KBM-7 (cell line): ENCODE measurements around the gene ESRRA.

Source experiments
- DNase-seq: peaks from one replicate; pipeline ENCODE4 v3.0.0-alpha.2; 2015
- in situ Hi-C: fragments of 300-500 bp; cut with MboI; formaldehyde crosslinking; loops from 2 replicates; pipeline ENCODE4 v1.14.3; 2020; ENCODE audit warnings: low sequenced_read_pairs, low pct_unique_long_range_greater_than_20kb, mixed read lengths

ESRRA gene

GRCh38 chr11:64305075-64305690 lies at the start of gene ESRRA:
Gene ESRRA, plus strand, starts transcription at chr11:64305524. Its CDS starts 1,656 bp downstream, at chr11:64307180.
- DNase-seq, result peak; percentile 99
- in situ Hi-C loops, result no loop called here

- in situ Hi-C loops, result no loop called here
- DNase-seq, result no peak
Observed at GRCh38 chr11:64256300-64256699, 49.0 kb upstream of the ESRRA start.

GRCh38 chr11:64258356-64258755 lies 47.0 kb upstream of the ESRRA start:
- DNase-seq, result no peak
- in situ Hi-C loops, result no loop called here

- in situ Hi-C loops, result no loop called here
- no peak for DNase-seq
Observed at GRCh38 chr11:64258946-64259532, 46.3 kb upstream of the ESRRA start.

GRCh38 chr11:64259533-64260067 lies 45.7 kb upstream of the ESRRA start:
- DNase-seq, result no peak
- in situ Hi-C loops, result no loop called here

GRCh38 chr11:64260147-64260708 lies 45.1 kb upstream of the ESRRA start:
- in situ Hi-C loops, result no loop called here
- DNase-seq, result no peak

- in situ Hi-C loops, result no loop called here
- DNase-seq, result no peak
Observed at GRCh38 chr11:64261556-64262080, 43.7 kb upstream of the ESRRA start.

- in situ Hi-C loops, result no loop called here
Observed at GRCh38 chr11:64262271-64263002, 42.9 kb upstream of the ESRRA start.

GRCh38 chr11:64263021-64263946 lies 42.0 kb upstream of the ESRRA start:
- no peak for DNase-seq
- in situ Hi-C loops, result no loop called here

More at GRCh38 chr11:64262271-64263002, 42.9 kb upstream of the ESRRA start:
- DNase-seq, result no peak

GRCh38 chr11:64263947-64264317 lies 41.4 kb upstream of the ESRRA start:
- in situ Hi-C loops, result no loop called here
- DNase-seq, result no peak

GRCh38 chr11:64264371-64264852 lies 40.9 kb upstream of the ESRRA start:
- DNase-seq, result no peak
- in situ Hi-C loops, result no loop called here

- in situ Hi-C loops, result no loop called here
- no peak for DNase-seq
Observed at GRCh38 chr11:64265176-64266160, 39.9 kb upstream of the ESRRA start.

GRCh38 chr11:64266339-64266738 lies 39.0 kb upstream of the ESRRA start:
- DNase-seq, result no peak
- in situ Hi-C loops, result no loop called here

- DNase-seq, result no peak
- in situ Hi-C loops, result no loop called here
Observed at GRCh38 chr11:64267207-64267945, 37.9 kb upstream of the ESRRA start.

- in situ Hi-C loops, result no loop called here
- DNase-seq, result peak; percentile 57
Observed at GRCh38 chr11:64268025-64268892, 37.1 kb upstream of the ESRRA start.
